HG02763 (cell line): ENCODE results near the gene MAOA.
A peak's percentile ranks its signal among the peaks of the same experiment; 100 is the strongest.

Experiments
- ATAC-seq: cut with Tn5 transposase; IDR thresholded peaks from one replicate; pipeline ENCODE4 v1.9.1; 2021; ENCODE audit warnings: mild to moderate bottlenecking, moderate library complexity; ENCODE audit not compliant: unreplicated experiment

Gene MAOA

GRCh38 chrX:43750248-43750676 is 94.2 kb downstream of the MAOA start:
- peak; percentile 82 for ATAC-seq

GRCh38 chrX:43753637-43754036 is 97.5 kb downstream of the MAOA start:
- no peak for ATAC-seq

GRCh38 chrX:43756076-43756475 is 100.0 kb downstream of the MAOA start:
- ATAC-seq, result no peak

GRCh38 chrX:43758044-43758443 is 101.9 kb downstream of the MAOA start:
- no peak for ATAC-seq

- no peak for ATAC-seq
These were observed 130.0 kb downstream of the MAOA start for GRCh38 chrX:43785930-43786591.
